Erythroblast (primary cell): ENCODE results near the gene PDIA2.

Experiments
- GATA1 ChIP-seq: IDR thresholded peaks from 2 replicates; pipeline ENCODE4 v1.6.1; 2011; ENCODE audit warnings: low read depth, mild to moderate bottlenecking, control low read depth, low read length, moderate library complexity
- POLR2A ChIP-seq: IDR thresholded peaks from 2 replicates; pipeline ENCODE4 v1.6.1; 2011; ENCODE audit warnings: mild to moderate bottlenecking, low read length

- TF ChIP-seq POLR2A = no peak
- TF ChIP-seq GATA1 = no peak
These were observed 18.5 kb upstream of the PDIA2 start for GRCh38 chr16:264440-264951.
